K562 (cell line): ENCODE results near the gene TCF12. TPM values are rescaled to one million over a fixed set of nuclear protein-coding genes. Genes with fewer than 3 reads are reported as not detected.

Source experiments
- ATAC-seq: fragments of 200-7000 bp; cut with Tn5 transposase; 3 replicates; pipeline ENCODE4 v1.9.1; 2020; ENCODE audit warnings: moderate library complexity
- BruUV-seq: library from RNA; stranded (reverse); fragments of 400-500 nt; replicated peaks from 2 replicates; lab custom pipeline; 2021; lab: Mats Ljungman, UMichigan
- CTCF ChIA-PET: fragments of 300-600 bp; formaldehyde crosslinking; extraction: SDS; loops from one replicate; lab custom pipeline; 2021; ENCODE audit warnings: low intra/inter-chr PET ratio; lab: Yijun Ruan, JAX
- POLR2A ChIA-PET: fragments of 300-600, 350-650 bp; sonication (Branson Sonifier 250); formaldehyde crosslinking; extraction: SDS; loops from one replicate; lab custom pipeline; 2021; ENCODE audit warnings: antibody characterized with exemption, inconsistent platforms; lab: Yijun Ruan, JAX
- DNase-seq, 4 experiments: peaks; one replicate each; pipeline versions ENCODE4 v3.0.0 to v3.0.0-alpha.2; 2011 to 2018; ENCODE audit warnings: low spot score in 3 of 4, mixed read lengths in 3 of 4; ENCODE audit errors: extremely low read depth in 1 of 4
- FAIRE-seq: peaks from 2 replicates; lab custom pipeline; 2011; peaks lifted over from hg19 to GRCh38; lab: Jason Lieb, UNC
- H2AFZ ChIP-seq: 2 replicates; pipeline ENCODE4 v1.6.0; 2011; ENCODE audit warnings: low read depth, low read length, control low read depth, inconsistent platforms
- H3K27ac ChIP-seq: fragments of 200-600 bp; 3 replicates; pipeline ENCODE4 v1.8.0; 2011; ENCODE audit warnings: low read depth, mild to moderate bottlenecking, control low read depth, inconsistent platforms, low read length, moderate library complexity, mixed read lengths; ENCODE audit errors: extremely low read depth
- H3K27me3 ChIP-seq, 2 experiments: fragments of 300-600 bp in 1 of 2; 2 replicates in 1 of 2; 3 replicates in 1 of 2; pipeline versions ENCODE4 v1.6.0 to v1.8.0; 2011; ENCODE audit warnings: inconsistent platforms in 2 of 2, low read length in 2 of 2, mild to moderate bottlenecking in 1 of 2, mixed read lengths in 1 of 2, moderate library complexity in 1 of 2; ENCODE audit not compliant: control insufficient read depth in 2 of 2, insufficient read depth in 2 of 2
- H3K36me3 ChIP-seq: fragments of 300-600 bp; 3 replicates; pipeline ENCODE4 v1.8.0; 2011; ENCODE audit warnings: mild to moderate bottlenecking, low read length, inconsistent platforms; ENCODE audit not compliant: control insufficient read depth, insufficient read depth
- H3K4me1 ChIP-seq, 2 experiments: fragments of 200-600 bp in 1 of 2; replicated peaks in 1 of 2; 2 replicates in 1 of 2; 3 replicates in 1 of 2; pipeline versions ENCODE4 v1.5.1 to v1.8.0; 2011; ENCODE audit warnings: inconsistent platforms in 2 of 2, low read length in 2 of 2, mild to moderate bottlenecking in 1 of 2, mixed read lengths in 1 of 2, moderate library complexity in 1 of 2; ENCODE audit not compliant: control insufficient read depth in 2 of 2, insufficient read depth in 2 of 2
- H3K4me2 ChIP-seq: 2 replicates; pipeline ENCODE4 v1.6.1; 2011; ENCODE audit warnings: low read length, control low read depth, inconsistent platforms, mixed read lengths; ENCODE audit not compliant: insufficient read depth
- H3K4me3 ChIP-seq: fragments of 200-600 bp; sonication (generic), shearing (Covaris generic); 2 replicates; pipeline ENCODE4 v1.5.1; 2016; ENCODE audit warnings: control low read depth, inconsistent platforms
- H3K79me2 ChIP-seq: fragments of 200-600 bp; 3 replicates; pipeline ENCODE4 v1.8.0; 2011; ENCODE audit warnings: low read length, inconsistent platforms; ENCODE audit not compliant: control insufficient read depth, insufficient read depth
- H3K9ac ChIP-seq, 2 experiments: 2 replicates each; pipeline versions ENCODE4 v1.6.0 to v1.6.1; 2011; ENCODE audit warnings: low read depth in 2 of 2, low read length in 2 of 2, control low read depth in 1 of 2, inconsistent platforms in 1 of 2, mild to moderate bottlenecking in 1 of 2, mixed read lengths in 1 of 2; ENCODE audit not compliant: insufficient read depth in 1 of 2
- H3K9me1 ChIP-seq: one replicate; pipeline ENCODE4 v1.6.0; 2011; ENCODE audit warnings: inconsistent platforms, mild to moderate bottlenecking, low read length, moderate library complexity; ENCODE audit not compliant: control insufficient read depth, insufficient read depth
- H3K9me3 ChIP-seq: replicated peaks from 2 replicates; pipeline ENCODE4 v1.5.1; 2011; ENCODE audit warnings: low read depth, low read length, inconsistent platforms; ENCODE audit not compliant: control insufficient read depth, insufficient read depth
- H4K20me1 ChIP-seq: replicated peaks from 2 replicates; pipeline ENCODE4 v1.6.1; 2011; ENCODE audit warnings: low read length, inconsistent platforms, mixed read lengths; ENCODE audit not compliant: control insufficient read depth, insufficient read depth
- ESRRB ChIP-seq: fragments of 250-450 bp; sonication (Bioruptor Pico); IDR thresholded peaks from 2 replicates; pipeline ENCODE4 v1.5.0; 2020; ENCODE audit warnings: mild to moderate bottlenecking, moderate library complexity, borderline replicate concordance
- HES1 ChIP-seq: fragments of 450-650 bp; IDR thresholded peaks from 2 replicates; pipeline ENCODE4 v1.6.1; 2016; ENCODE audit warnings: low read depth, mild to moderate bottlenecking, moderate library complexity
- PBX2 ChIP-seq, 2 experiments: IDR thresholded peaks in 1 of 2; conservative IDR thresholded peaks in 1 of 2; 2 replicates each; pipeline ENCODE4 v1.6.1; 2016; ENCODE audit warnings: low read depth in 2 of 2, mild to moderate bottlenecking in 1 of 2, missing compliant biosample characterization in 1 of 2, missing genetic modification characterization in 1 of 2, moderate library complexity in 1 of 2
- ZNF239 ChIP-seq: fragments of 250-450 bp; sonication (Bioruptor Pico); IDR thresholded peaks from 2 replicates; pipeline ENCODE4 v1.4.0; 2020; ENCODE audit warnings: mild to moderate bottlenecking
- ZNF398 ChIP-seq: fragments of 250-450 bp; sonication (Bioruptor Pico); IDR thresholded peaks from 2 replicates; pipeline ENCODE4 v1.8.0; 2021; ENCODE audit warnings: moderate library complexity, mild to moderate bottlenecking, inconsistent platforms
- ZNF79 ChIP-seq: fragments of 250-450 bp; sonication (Bioruptor Pico); IDR thresholded peaks from 2 replicates; pipeline ENCODE4 v1.4.0; 2020; ENCODE audit warnings: low read depth, mild to moderate bottlenecking, moderate library complexity
- WGBS: fragments of 100-300 bp; shearing (Covaris generic); methylation state at CpG from one replicate; pipeline ENCODE4 v1.1.6; 2016; ENCODE audit warnings: low coverage, mixed read lengths; ENCODE audit not compliant: insufficient coverage; ENCODE audit errors: missing lambda C conversion rate; 5-methylcytosine and 5-hydroxymethylcytosine counted together
- in situ Hi-C: fragments of 300-500 bp; cut with MboI; formaldehyde crosslinking; loops from 4 replicates; pipeline ENCODE4 v1.15.0; 2018; ENCODE audit warnings: inconsistent platforms, mixed read lengths
- intact Hi-C: fragments of 100-400 bp; cut with micrococcal nuclease; formaldehyde crosslinking; loops from 2 replicates; pipeline ENCODE4 v1.14.2; 2022
- polyA plus RNA-seq, 8 experiments: library from polyadenylated mRNA; depleted of rRNA in 4 of 8; stranded (reverse) in 5 of 8; unstranded in 3 of 8; fragments of >200 nt; fragmentation: Nextera tagmentation in 2 of 8; fragmentation: Illumina TruSeq in 1 of 8; extraction: Ambion mirVana in 2 of 8; extraction: Trizol in 1 of 8; gene quantifications; 2 replicates each; pipeline versions ENCODE4 v1.2.1 to v1.2.3, GENCODE V29; 2011 to 2014; ENCODE audit warnings: inconsistent platforms in 1 of 8, missing spikeins in 1 of 8
- total RNA-seq, 7 experiments: library from RNA; depleted of rRNA in 6 of 7; stranded (reverse); fragments of >200 nt in 6 of 7; fragmentation: Illumina TruSeq in 2 of 7; extraction: Trizol in 2 of 7; gene quantifications; 2 replicates each; pipeline versions ENCODE4 v1.2.1 to v1.2.3, GENCODE V29; 2011 to 2021; ENCODE audit warnings: low replicate concordance in 1 of 7

TCF12 gene
- total and polyA plus RNA-seq, 9 of the 15 experiments (the other 6 are each of a cell fraction or from before 2014, with no cell fraction given) = 10.5 to 132 (median 52.9) TPM

GRCh38 chr15:57112178-57112577 lies 193.7 kb downstream of the TCF12 start:
- intact Hi-C loops (no loop called here), in situ Hi-C loops (no loop called here)
- H3K79me2 ChIP-seq = peaks cover 2% of the 10 kb centered on the region; the same call in 1 of the 3 replicates
- ChIA-PET POLR2A (interaction anchor here (1.0 kb wide), 1 partner anchor 12 kb away, joined by 3 read pairs; no protein-coding TSS in a partner anchor), CTCF (no interaction called here)
- no peak overlapping the region for H3K4me2 ChIP-seq
- no peak for FAIRE-seq
- no peaks in the 10 kb centered on the region for H3K27me3 ChIP-seq
- no peaks in the 10 kb centered on the region for H4K20me1 ChIP-seq
- WGBS = 57% methylated on average over 2 of the region's 2 CpGs
- TF ChIP-seq ZNF239 (CRISPR knock-in tag) = no peak
- 0 out of 3 replicates have a peak, but pooled peaks cover 3% of the 10 kb centered on the region for H3K36me3 ChIP-seq
- ATAC-seq = peak; percentile 32; the same call in 2 of the 3 replicates
- no peak overlapping the region for H3K4me3 ChIP-seq
- no peaks in the 10 kb centered on the region for H3K9me1 ChIP-seq
- no peak overlapping the region for H2AFZ ChIP-seq
- no peak overlapping the region for H3K9ac ChIP-seq
- no TSS peak for BruUV-seq
- no peaks in the 10 kb centered on the region; a peak in 1 of 5 replicates for H3K4me1 ChIP-seq
- H3K9me3 ChIP-seq = no peaks in the 10 kb centered on the region
- DNase-seq = no peak
- no peak overlapping the region for H3K27ac ChIP-seq

GRCh38 chr15:57114070-57114469 lies 195.6 kb downstream of the TCF12 start:
- ATAC-seq (no peak), DNase-seq (no peak), FAIRE-seq (no peak)
- ChIA-PET CTCF (no interaction called here), POLR2A (interaction anchor here (1.0 to 1.3 kb wide), 2 partner anchors 10 to 11 kb away, joined by 5 read pairs; no protein-coding TSS in a partner anchor)
- in situ Hi-C loops (no loop called here), intact Hi-C loops (no loop called here)
- Histone ChIP-seq H3K36me3 (0 out of 3 replicates have a peak, but pooled peaks cover 3% of the 10 kb centered on the region), H3K9ac (no peak overlapping the region), H3K79me2 (peaks cover 2% of the 10 kb centered on the region; the same call in 1 of the 3 replicates), H4K20me1 (no peaks in the 10 kb centered on the region), H3K9me3 (no peaks in the 10 kb centered on the region), H3K27ac (no peak overlapping the region), H3K4me2 (no peak overlapping the region), H3K4me3 (no peak overlapping the region), H2AFZ (no peak overlapping the region), H3K9me1 (no peaks in the 10 kb centered on the region), H3K4me1 (no peaks in the 10 kb centered on the region; a peak in 1 of 5 replicates), H3K27me3 (no peaks in the 10 kb centered on the region)
- 92% methylated on average over 3 of the region's 3 CpGs for WGBS
- no TSS peak for BruUV-seq
- TF ChIP-seq HES1 (no peak), ZNF398 (CRISPR knock-in tag) (no peak), PBX2 (CRISPR knock-in tag; IDR thresholded peaks at IDR 0.05; ENCODE audit: low read depth) (no peak), PBX2 (tag; conservative IDR thresholded peaks at IDR 0.05; ENCODE audit: low read depth) (peak; percentile 31; the same call in 1 of the 2 replicates), ESRRB (CRISPR knock-in tag) (no peak), ZNF79 (CRISPR knock-in tag) (no peak)
